ENCODE data around the gene CEP85. TPM values are rescaled to one million over a fixed set of nuclear protein-coding genes. Genes with fewer than 3 reads are reported as not detected.

Gene CEP85
- total RNA-seq, 2 experiments from 2014 or later, result 32.8 to 33.7 TPM

DNA sequence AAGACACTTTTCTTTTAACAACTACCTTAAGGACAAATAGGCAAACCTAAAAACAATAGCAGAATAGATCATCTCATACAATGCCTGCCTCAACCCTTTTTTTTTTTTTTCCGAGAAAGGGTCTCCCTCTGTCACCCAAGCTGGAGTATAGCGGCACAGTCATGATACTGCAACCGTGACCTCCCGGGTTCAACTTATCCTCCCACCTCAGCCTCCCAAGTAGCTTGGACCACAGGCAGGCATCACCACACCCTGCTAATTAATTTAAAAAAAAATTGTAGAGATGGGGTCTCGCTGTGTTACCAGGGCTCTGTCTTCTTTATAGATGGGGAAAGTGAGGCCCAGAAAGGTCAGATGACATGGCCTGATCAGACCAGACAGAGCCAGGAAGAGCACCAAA lies 53.8 kb downstream of the CEP85 start:
- DNase-seq, result peak; percentile 24
- peaks cover 36% of the 10 kb centered on the region for H3K36me3 Mint-ChIP-seq (ENCODE audit: low read depth)
- intact Hi-C loops (cut with micrococcal nuclease), result loop anchor here (2.0 kb wide), 1 partner anchor 33 kb away; no protein-coding TSS in a partner anchor
- H3K4me3 Mint-ChIP-seq, result peak overlapping the region; percentile 57
- no peak for ATAC-seq
- ChIA-PET POLR2A (interaction anchor here (0.6 to 19.5 kb wide), 6 partner anchors 10 to 247 kb away, joined by 3 to 284 read pairs (median 48); partner anchors contain the start of genes CD52, SH3BGRL3 and UBXN11), CTCF (interaction anchor here (0.6 to 10.4 kb wide), 11 partner anchors 8 to 291 kb away, joined by 3 to 227 read pairs (median 16); partner anchors contain the start of genes CD52, CEP85, PAFAH2 and SH3BGRL3)
- no peaks in the 10 kb centered on the region for H3K27me3 Mint-ChIP-seq
- peak overlapping the region; percentile 98 for H3K27ac Mint-ChIP-seq
- H3K9me3 Mint-ChIP-seq, result no peaks in the 10 kb centered on the region
- TF ChIP-seq, protein P1, sequence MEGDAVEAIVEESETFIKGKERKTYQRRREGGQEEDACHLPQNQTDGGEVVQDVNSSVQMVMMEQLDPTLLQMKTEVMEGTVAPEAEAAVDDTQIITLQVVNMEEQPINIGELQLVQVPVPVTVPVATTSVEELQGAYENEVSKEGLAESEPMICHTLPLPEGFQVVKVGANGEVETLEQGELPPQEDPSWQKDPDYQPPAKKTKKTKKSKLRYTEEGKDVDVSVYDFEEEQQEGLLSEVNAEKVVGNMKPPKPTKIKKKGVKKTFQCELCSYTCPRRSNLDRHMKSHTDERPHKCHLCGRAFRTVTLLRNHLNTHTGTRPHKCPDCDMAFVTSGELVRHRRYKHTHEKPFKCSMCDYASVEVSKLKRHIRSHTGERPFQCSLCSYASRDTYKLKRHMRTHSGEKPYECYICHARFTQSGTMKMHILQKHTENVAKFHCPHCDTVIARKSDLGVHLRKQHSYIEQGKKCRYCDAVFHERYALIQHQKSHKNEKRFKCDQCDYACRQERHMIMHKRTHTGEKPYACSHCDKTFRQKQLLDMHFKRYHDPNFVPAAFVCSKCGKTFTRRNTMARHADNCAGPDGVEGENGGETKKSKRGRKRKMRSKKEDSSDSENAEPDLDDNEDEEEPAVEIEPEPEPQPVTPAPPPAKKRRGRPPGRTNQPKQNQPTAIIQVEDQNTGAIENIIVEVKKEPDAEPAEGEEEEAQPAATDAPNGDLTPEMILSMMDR (IDR thresholded peaks at IDR 0.05), result no peak
- peaks cover 91% of the 10 kb centered on the region for H3K4me1 Mint-ChIP-seq (ENCODE audit: low read depth)

DNA sequence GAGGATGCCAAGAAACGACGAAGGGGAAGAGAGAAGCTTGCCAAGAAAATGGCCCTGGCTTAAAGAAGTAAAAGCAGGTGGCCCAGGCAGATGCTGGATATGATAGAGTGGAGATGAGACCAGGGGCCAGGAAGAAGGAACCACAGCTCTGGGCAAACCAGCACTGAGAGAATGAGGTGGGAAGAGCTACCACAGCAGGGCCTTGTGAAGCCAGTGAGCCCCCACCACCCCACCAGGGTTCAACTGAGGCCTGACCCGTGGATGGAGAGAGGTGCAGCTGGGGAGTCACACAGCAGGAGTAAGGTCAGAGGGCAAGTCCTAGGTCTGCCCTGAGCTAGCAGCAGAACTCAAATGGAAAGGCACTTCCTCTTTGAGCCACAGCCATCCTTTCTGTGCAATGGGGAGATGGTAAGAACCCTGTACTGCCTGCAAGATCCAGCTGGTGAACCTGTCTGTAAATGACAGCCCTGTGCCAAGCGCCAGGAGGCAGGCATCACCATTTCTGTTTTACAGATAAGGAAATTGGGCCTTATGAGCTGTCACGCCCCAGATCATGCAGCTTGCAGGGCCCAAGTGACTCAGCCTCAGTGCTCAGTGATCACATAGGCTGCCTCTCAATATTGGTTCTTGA lies 54.4 kb downstream of the CEP85 start:
- peak overlapping the region; percentile 57 for H3K4me3 Mint-ChIP-seq

DNA sequence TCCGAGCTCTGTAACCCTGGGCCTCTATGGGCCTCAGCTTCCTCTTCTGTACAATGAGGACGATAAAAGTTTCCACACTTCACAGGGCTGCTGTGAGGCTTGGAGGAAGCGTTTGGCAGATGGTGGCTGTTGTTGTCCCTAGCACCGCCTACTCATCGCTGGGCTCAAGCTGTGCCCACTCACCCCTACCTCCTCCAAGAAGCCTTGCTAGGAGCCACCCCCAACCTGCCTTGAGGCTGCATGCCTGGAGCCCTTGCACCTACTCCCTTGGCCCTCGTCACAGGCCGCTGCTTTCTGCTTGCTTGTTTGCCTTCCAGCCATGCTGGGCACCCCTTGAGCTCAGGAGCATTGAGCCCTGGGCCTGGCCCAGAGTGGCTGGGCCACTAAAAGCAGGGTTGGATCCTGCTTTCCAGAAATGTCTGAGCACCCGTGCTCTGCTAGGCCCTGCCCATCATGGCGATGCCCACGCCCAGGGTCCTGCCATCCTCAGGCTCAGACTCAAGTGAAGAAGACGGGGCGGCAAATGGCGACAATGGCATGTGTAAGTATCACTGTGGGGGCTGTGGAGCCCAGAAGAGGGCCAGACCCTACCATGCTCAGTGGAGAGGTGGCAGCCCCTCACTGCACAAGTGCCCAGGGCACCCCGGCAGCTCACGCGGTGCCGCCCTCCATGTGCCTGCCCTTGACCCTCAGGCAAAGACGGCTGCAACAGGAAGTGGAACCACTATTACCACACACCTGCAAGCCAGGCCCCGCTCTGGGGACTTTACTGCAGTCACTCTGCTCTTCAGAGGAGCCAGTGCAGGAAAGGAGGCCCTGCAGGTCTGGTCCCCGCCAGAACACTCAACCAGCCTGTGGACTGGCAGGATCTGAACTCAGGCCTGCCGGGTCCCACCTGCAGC lies 55.4 kb downstream of the CEP85 start:
- H3K27me3 Mint-ChIP-seq, result no peaks in the 10 kb centered on the region
- intact Hi-C loops (cut with micrococcal nuclease), result loop anchor here (2.0 kb wide), 1 partner anchor 31 kb away; no protein-coding TSS in a partner anchor
- peaks cover 29% of the 10 kb centered on the region for H3K36me3 Mint-ChIP-seq (ENCODE audit: low read depth)
- POLR2A ChIA-PET, result interaction anchor here (0.6 to 19.5 kb wide), 9 partner anchors 10 to 149 kb away, joined by 3 to 284 read pairs (median 6); partner anchors contain the start of genes CD52, CEP85, SH3BGRL3 and UBXN11
- no peaks in the 10 kb centered on the region for H3K9me3 Mint-ChIP-seq
- peak; percentile 22 for ATAC-seq
- peak overlapping the region; percentile 98 for H3K27ac Mint-ChIP-seq
- CTCF ChIA-PET, result interaction anchor here (0.7 to 10.4 kb wide), 17 partner anchors 10 to 143 kb away, joined by 3 to 227 read pairs (median 6); partner anchors contain the start of genes CD52, CEP85, DHDDS and SH3BGRL3
- TF ChIP-seq, protein P1 (IDR thresholded peaks at IDR 0.05), result no peak
- peak overlapping the region; percentile 57 for H3K4me3 Mint-ChIP-seq
- peak; percentile 80 for DNase-seq
- H3K4me1 Mint-ChIP-seq (ENCODE audit: low read depth), result peaks cover 78% of the 10 kb centered on the region

More for the DNA sequence above, 54.4 kb downstream of the CEP85 start:
- Mint-ChIP-seq H3K27ac (peak overlapping the region; percentile 98), H3K27me3 (no peaks in the 10 kb centered on the region), H3K9me3 (no peaks in the 10 kb centered on the region), H3K4me1 (ENCODE audit: low read depth) (peaks cover 88% of the 10 kb centered on the region), H3K36me3 (ENCODE audit: low read depth) (peaks cover 33% of the 10 kb centered on the region)
- POLR2A ChIA-PET, result interaction anchor here (0.7 to 19.5 kb wide), 8 partner anchors 11 to 117 kb away, joined by 3 to 284 read pairs (median 25); partner anchors contain the start of genes CD52, CEP85, SH3BGRL3 and UBXN11
- ATAC-seq (peak; percentile 50), DNase-seq (peak; percentile 90)
- intact Hi-C loops (cut with micrococcal nuclease), result loop anchor here (2.0 kb wide), 1 partner anchor 32 kb away; no protein-coding TSS in a partner anchor
- CTCF ChIA-PET, result interaction anchor here (0.6 to 10.4 kb wide), 19 partner anchors 9 to 291 kb away, joined by 3 to 227 read pairs (median 5); partner anchors contain the start of genes CD52, CEP85, DHDDS and PAFAH2
- TF ChIP-seq, protein P1 (IDR thresholded peaks at IDR 0.05), result no peak

DNA sequence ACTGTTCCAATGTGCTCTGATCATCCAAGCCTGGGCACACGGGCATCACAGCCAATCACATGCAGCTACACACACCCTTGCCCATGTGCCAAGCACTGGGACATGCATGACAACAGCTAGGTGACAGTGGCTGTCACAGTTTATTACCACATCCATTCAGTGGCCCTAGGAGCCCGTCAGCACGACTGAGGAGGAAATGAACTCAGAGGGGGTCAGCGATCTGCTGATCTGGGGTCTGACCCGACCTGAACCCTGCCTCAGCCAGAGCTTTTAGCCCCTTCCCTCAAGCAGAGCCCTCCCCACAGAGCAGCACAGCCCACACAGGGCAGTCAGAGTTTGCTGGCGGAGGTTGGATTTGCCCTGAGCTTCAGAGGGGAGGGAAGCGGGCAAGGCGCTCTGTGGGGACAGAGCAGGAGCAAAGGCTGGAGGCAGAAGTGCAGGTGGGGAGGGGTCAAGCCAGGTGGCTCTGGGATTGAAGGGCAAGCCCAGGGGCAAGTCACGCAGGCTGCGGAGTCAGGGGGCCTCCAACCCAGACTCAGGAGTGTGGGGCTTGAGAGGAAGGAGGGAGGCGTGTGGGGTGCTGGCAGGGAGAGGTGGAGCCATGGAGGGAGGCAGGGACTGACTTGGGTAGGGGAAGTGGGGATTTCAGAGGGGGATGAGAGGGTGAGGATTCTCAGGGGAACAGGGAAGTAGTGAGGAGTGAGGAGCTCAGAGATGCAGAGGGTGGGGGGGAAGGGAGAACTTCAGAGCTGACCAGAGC lies 56.3 kb downstream of the CEP85 start:
- Mint-ChIP-seq H3K36me3 (ENCODE audit: low read depth) (peaks cover 21% of the 10 kb centered on the region), H3K4me3 (peak overlapping the region; percentile 57), H3K9me3 (no peaks in the 10 kb centered on the region), H3K27me3 (no peaks in the 10 kb centered on the region), H3K27ac (peak overlapping the region; percentile 98), H3K4me1 (ENCODE audit: low read depth) (peaks cover 69% of the 10 kb centered on the region)
- ChIA-PET POLR2A (interaction anchor here (0.6 to 19.5 kb wide), 8 partner anchors 9 to 150 kb away, joined by 3 to 284 read pairs (median 25); partner anchors contain the start of genes CD52, CEP85, SH3BGRL3 and UBXN11), CTCF (interaction anchor here (1.2 to 10.4 kb wide), 9 partner anchors 14 to 127 kb away, joined by 3 to 227 read pairs (median 6); partner anchors contain the start of genes CD52, CEP85, UBXN11 and ZNF593)
- intact Hi-C loops (cut with micrococcal nuclease), result no loop called here
- TF ChIP-seq, protein P1 (IDR thresholded peaks at IDR 0.05), result no peak
- ATAC-seq, result peak; percentile 12
- peak; percentile 65 for DNase-seq

Data from activated CD8-positive, alpha-beta T cell treated with anti-CD3 and anti-CD28 coated beads for 36 hours (primary cell).